GM19240 (cell line): ENCODE measurements around the gene MCAM.

Experiments used
- DNase-seq: peaks from one replicate; pipeline ENCODE4 v3.0.0; 2011; ENCODE audit warnings: low spot score; ENCODE audit not compliant: insufficient read length

MCAM gene

GRCh38 chr11:119266063-119266462, 50.9 kb downstream of the MCAM start:
- no peak for DNase-seq

GRCh38 chr11:119263352-119263940, 53.5 kb downstream of the MCAM start:
- DNase-seq: no peak

DNA sequence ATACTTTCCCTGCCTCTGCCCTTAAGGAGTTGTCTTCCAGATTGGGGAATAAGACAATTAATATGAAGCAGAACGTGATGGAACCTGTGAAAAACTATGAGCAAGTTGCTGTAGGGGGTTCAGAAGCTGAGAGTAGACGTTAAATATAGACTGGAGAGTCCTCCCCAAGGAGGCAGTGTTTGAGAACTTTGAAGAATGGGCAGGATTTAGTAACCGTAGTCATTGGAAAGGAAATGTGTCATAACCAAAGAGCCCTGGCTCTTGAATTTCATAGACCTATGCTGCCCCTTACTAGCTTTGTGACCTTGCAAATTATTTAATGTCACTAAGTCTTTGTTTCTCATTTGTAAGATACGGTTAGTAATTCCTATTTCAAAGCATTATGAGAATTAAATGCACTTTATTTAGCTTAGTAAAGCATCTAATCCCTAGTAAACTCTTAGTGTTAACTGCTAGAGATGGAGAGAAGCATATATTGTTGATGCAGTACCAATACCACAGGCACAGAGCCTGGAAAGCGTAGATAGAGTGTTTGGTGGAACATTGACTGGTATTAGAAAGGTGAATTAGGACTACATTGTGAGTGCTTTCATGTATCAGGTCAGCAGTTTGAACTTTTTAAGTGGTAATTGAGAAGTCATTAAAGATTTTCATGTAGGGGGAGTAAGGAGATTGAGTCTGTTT, 54.1 kb downstream of the MCAM start:
- no peak for DNase-seq

DNA sequence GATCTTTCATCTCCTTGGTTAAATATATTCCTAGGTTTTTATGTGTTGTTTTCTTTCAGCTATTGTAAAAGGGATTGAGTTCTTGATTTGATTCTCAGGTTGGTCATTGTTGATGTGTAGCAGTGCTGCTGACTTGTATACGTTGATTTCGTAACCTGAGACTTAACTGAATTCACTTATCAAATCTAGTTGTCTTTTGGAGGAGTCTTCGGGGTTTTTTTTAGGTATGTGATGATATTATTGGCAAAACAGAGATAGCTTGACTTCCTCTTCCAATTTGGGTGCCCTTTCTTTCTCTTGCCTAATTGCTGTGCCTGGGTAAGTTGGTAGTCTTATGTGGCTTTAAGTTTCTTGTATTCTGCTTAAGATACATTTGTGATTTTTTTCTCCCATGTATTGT, 57.9 kb downstream of the MCAM start:
- DNase-seq: no peak
